ENCODE results near the gene ZNF664. TPM values are rescaled to one million over a fixed set of nuclear protein-coding genes. Genes with fewer than 3 reads are reported as not detected.

ZNF664 gene
- polyA plus RNA-seq, 1 donor: 44.2 TPM

GRCh38 chr12:123958876-123959275, 14.1 kb upstream of the ZNF664 start:
- DNase-seq: no peak

GRCh38 chr12:123960029-123960735, 12.8 kb upstream of the ZNF664 start:
- no peak for DNase-seq

GRCh38 chr12:123960856-123961255, 12.2 kb upstream of the ZNF664 start:
- no peak for DNase-seq

- no peak for DNase-seq
These were observed 11.2 kb upstream of the ZNF664 start for GRCh38 chr12:123961585-123962345.

GRCh38 chr12:123962513-123962912, 10.5 kb upstream of the ZNF664 start:
- no peak for DNase-seq

GRCh38 chr12:123963821-123964220, 9.2 kb upstream of the ZNF664 start:
- DNase-seq: no peak

- DNase-seq: no peak
These were observed 7.6 kb upstream of the ZNF664 start for GRCh38 chr12:123965382-123965781.

GRCh38 chr12:123966596-123966995, 6.4 kb upstream of the ZNF664 start:
- DNase-seq: no peak

- no peak for DNase-seq
These were observed 5.9 kb upstream of the ZNF664 start for GRCh38 chr12:123967121-123967586.

- no peak for DNase-seq
These were observed 1.6 kb upstream of the ZNF664 start for GRCh38 chr12:123971449-123971769.

- DNase-seq: peak; percentile 15
These were observed 1.1 kb upstream of the ZNF664 start for GRCh38 chr12:123971770-123972456.

- peak; percentile 26 for DNase-seq
These were observed 732 bp downstream of the ZNF664 start for GRCh38 chr12:123973552-123974341.

- DNase-seq: no peak
These were observed 3.3 kb downstream of the ZNF664 start for GRCh38 chr12:123976227-123976826.

GRCh38 chr12:123979566-123979965, 6.6 kb downstream of the ZNF664 start:
- DNase-seq: no peak

- no peak for DNase-seq
These were observed 9.3 kb downstream of the ZNF664 start for GRCh38 chr12:123982269-123982668.

GRCh38 chr12:123983822-123984485, 10.9 kb downstream of the ZNF664 start:
- peak; percentile 36 for DNase-seq

- no peak for DNase-seq
These were observed 11.9 kb downstream of the ZNF664 start for GRCh38 chr12:123984903-123985302.

GRCh38 chr12:123986374-123986965, 13.5 kb downstream of the ZNF664 start:
- DNase-seq: no peak

GRCh38 chr12:123987022-123987421, 14.0 kb downstream of the ZNF664 start:
- no peak for DNase-seq

GRCh38 chr12:123989168-123989567, 16.2 kb downstream of the ZNF664 start:
- DNase-seq: no peak

- no peak for DNase-seq
These were observed 16.7 kb downstream of the ZNF664 start for GRCh38 chr12:123989753-123990152.

Data from hindlimb muscle (tissue), 1 donor.